Activated naive CD8-positive, alpha-beta T cell treated with anti-CD3 and anti-CD28 coated beads for 36 hours (primary cell): Measurements from ENCODE around the gene ARAP1. TPM values are rescaled to one million over a fixed set of nuclear protein-coding genes. Genes with fewer than 3 reads are reported as not detected.

Source experiments
- DNase-seq: peaks from one replicate; pipeline ENCODE4 v3.0.0; 2021
- H3K27ac Mint-ChIP-seq: one replicate; pipeline ENCODE4 v1.8.0; 2022; ENCODE audit warnings: mild to moderate bottlenecking, moderate library complexity, mixed read lengths
- H3K27me3 Mint-ChIP-seq: one replicate; pipeline ENCODE4 v1.8.0; 2022; ENCODE audit warnings: mild to moderate bottlenecking, mixed read lengths
- H3K36me3 Mint-ChIP-seq: one replicate; pipeline ENCODE4 v1.8.0; 2021; ENCODE audit warnings: mild to moderate bottlenecking, mixed read lengths
- H3K4me1 Mint-ChIP-seq: one replicate; pipeline ENCODE4 v1.8.0; 2021; ENCODE audit warnings: mixed read lengths
- H3K4me3 Mint-ChIP-seq: one replicate; pipeline ENCODE4 v1.8.0; 2022; ENCODE audit warnings: mild to moderate bottlenecking, moderate library complexity, mixed read lengths
- H3K9me3 Mint-ChIP-seq: one replicate; pipeline ENCODE4 v1.8.0; 2022; ENCODE audit warnings: mixed read lengths
- total RNA-seq, 2 experiments: library from RNA; stranded (reverse); gene quantifications; one replicate each; pipeline ENCODE4 v1.2.3, GENCODE V29; 2021

ARAP1 gene
- total RNA-seq, 2 experiments from 2014 or later: 49.3 to 52.3 TPM

GRCh38 chr11:72745511-72745910 lies 6.7 kb downstream of the ARAP1 start:
- no peak for DNase-seq
- Mint-ChIP-seq H3K36me3 (no peaks in the 10 kb centered on the region), H3K27me3 (no peaks in the 10 kb centered on the region), H3K4me3 (no peak overlapping the region), H3K9me3 (no peaks in the 10 kb centered on the region), H3K27ac (no peak overlapping the region), H3K4me1 (peaks cover 53% of the 10 kb centered on the region)

- Mint-ChIP-seq H3K27ac (peak overlapping the region; percentile 73), H3K36me3 (no peaks in the 10 kb centered on the region), H3K27me3 (no peaks in the 10 kb centered on the region), H3K9me3 (no peaks in the 10 kb centered on the region), H3K4me1 (peaks cover 59% of the 10 kb centered on the region), H3K4me3 (no peak overlapping the region)
- no peak for DNase-seq
These were observed 7.7 kb downstream of the ARAP1 start for GRCh38 chr11:72744474-72744873.

- H3K4me1 Mint-ChIP-seq: peaks cover 57% of the 10 kb centered on the region
- no peaks in the 10 kb centered on the region for H3K9me3 Mint-ChIP-seq
- no peak overlapping the region for H3K4me3 Mint-ChIP-seq
- DNase-seq: no peak
- no peaks in the 10 kb centered on the region for H3K36me3 Mint-ChIP-seq
- no peaks in the 10 kb centered on the region for H3K27me3 Mint-ChIP-seq
- H3K27ac Mint-ChIP-seq: peak overlapping the region; percentile 73
These were observed 8.6 kb downstream of the ARAP1 start for GRCh38 chr11:72743321-72744221.

- Mint-ChIP-seq H3K27me3 (no peaks in the 10 kb centered on the region), H3K9me3 (no peaks in the 10 kb centered on the region), H3K27ac (peak overlapping the region; percentile 55), H3K4me1 (peaks cover 58% of the 10 kb centered on the region), H3K4me3 (no peak overlapping the region), H3K36me3 (peaks cover 3% of the 10 kb centered on the region)
- DNase-seq: no peak
These were observed 9.5 kb downstream of the ARAP1 start for GRCh38 chr11:72742513-72743320.

GRCh38 chr11:72741849-72742512 lies 10.2 kb downstream of the ARAP1 start:
- H3K9me3 Mint-ChIP-seq: no peaks in the 10 kb centered on the region
- no peaks in the 10 kb centered on the region for H3K27me3 Mint-ChIP-seq
- DNase-seq: no peak
- H3K27ac Mint-ChIP-seq: peak overlapping the region; percentile 35
- no peak overlapping the region for H3K4me3 Mint-ChIP-seq
- H3K36me3 Mint-ChIP-seq: peaks cover 6% of the 10 kb centered on the region
- peaks cover 61% of the 10 kb centered on the region for H3K4me1 Mint-ChIP-seq

GRCh38 chr11:72741429-72741833 lies 10.8 kb downstream of the ARAP1 start:
- H3K9me3 Mint-ChIP-seq: no peaks in the 10 kb centered on the region
- no peak for DNase-seq

GRCh38 chr11:72740562-72741428 lies 11.4 kb downstream of the ARAP1 start:
- Mint-ChIP-seq H3K27me3 (no peaks in the 10 kb centered on the region), H3K36me3 (peaks cover 6% of the 10 kb centered on the region), H3K9me3 (no peaks in the 10 kb centered on the region), H3K4me3 (no peak overlapping the region), H3K4me1 (peaks cover 70% of the 10 kb centered on the region), H3K27ac (peak overlapping the region; percentile 81)
- no peak for DNase-seq

More at GRCh38 chr11:72741429-72741833, 10.8 kb downstream of the ARAP1 start:
- H3K4me3 Mint-ChIP-seq: no peak overlapping the region
- peaks cover 6% of the 10 kb centered on the region for H3K36me3 Mint-ChIP-seq
- H3K27me3 Mint-ChIP-seq: no peaks in the 10 kb centered on the region
- H3K27ac Mint-ChIP-seq: peak overlapping the region; percentile 81
- H3K4me1 Mint-ChIP-seq: peaks cover 66% of the 10 kb centered on the region

GRCh38 chr11:72740060-72740424 lies 12.2 kb downstream of the ARAP1 start:
- H3K4me3 Mint-ChIP-seq: no peak overlapping the region
- peak overlapping the region; percentile 71 for H3K27ac Mint-ChIP-seq
- H3K27me3 Mint-ChIP-seq: no peaks in the 10 kb centered on the region
- DNase-seq: no peak
- H3K4me1 Mint-ChIP-seq: peaks cover 70% of the 10 kb centered on the region
- H3K9me3 Mint-ChIP-seq: no peaks in the 10 kb centered on the region
- H3K36me3 Mint-ChIP-seq: peaks cover 6% of the 10 kb centered on the region

- no peak for DNase-seq
- Mint-ChIP-seq H3K4me1 (peaks cover 67% of the 10 kb centered on the region), H3K27me3 (no peaks in the 10 kb centered on the region), H3K36me3 (peaks cover 6% of the 10 kb centered on the region), H3K9me3 (no peaks in the 10 kb centered on the region), H3K4me3 (no peak overlapping the region), H3K27ac (peak overlapping the region; percentile 71)
These were observed 12.8 kb downstream of the ARAP1 start for GRCh38 chr11:72739240-72740059.

- H3K27me3 Mint-ChIP-seq: no peaks in the 10 kb centered on the region
- peaks cover 57% of the 10 kb centered on the region for H3K4me1 Mint-ChIP-seq
- DNase-seq: no peak
- peaks cover 6% of the 10 kb centered on the region for H3K36me3 Mint-ChIP-seq
- peak overlapping the region; percentile 89 for H3K27ac Mint-ChIP-seq
- H3K4me3 Mint-ChIP-seq: no peak overlapping the region
- H3K9me3 Mint-ChIP-seq: no peaks in the 10 kb centered on the region
These were observed 13.7 kb downstream of the ARAP1 start for GRCh38 chr11:72738199-72739141.

- Mint-ChIP-seq H3K36me3 (peaks cover 6% of the 10 kb centered on the region), H3K4me3 (no peak overlapping the region), H3K27me3 (no peaks in the 10 kb centered on the region), H3K27ac (peak overlapping the region; percentile 89), H3K4me1 (peaks cover 55% of the 10 kb centered on the region), H3K9me3 (no peaks in the 10 kb centered on the region)
- no peak for DNase-seq
These were observed 14.9 kb downstream of the ARAP1 start for GRCh38 chr11:72737336-72737735.

- Mint-ChIP-seq H3K4me3 (peak overlapping the region; percentile 59), H3K27me3 (no peaks in the 10 kb centered on the region), H3K36me3 (peaks cover 8% of the 10 kb centered on the region), H3K9me3 (no peaks in the 10 kb centered on the region), H3K4me1 (peaks cover 50% of the 10 kb centered on the region), H3K27ac (peak overlapping the region; percentile 89)
- peak; percentile 67 for DNase-seq
These were observed 15.6 kb downstream of the ARAP1 start for GRCh38 chr11:72736452-72737069.
